NCI-H82 (cell line): ENCODE measurements around the gene LILRB1.
"Not testable (repeated sequence)": the region's sequence is repeated elsewhere in the genome, so short reads cannot be mapped to it uniquely, and the experiment has no call there.

Source experiments
- DNase-seq: peaks from one replicate; lab custom pipeline; 2025; lab: John Stamatoyannopoulos, UW

Gene LILRB1

DNA sequence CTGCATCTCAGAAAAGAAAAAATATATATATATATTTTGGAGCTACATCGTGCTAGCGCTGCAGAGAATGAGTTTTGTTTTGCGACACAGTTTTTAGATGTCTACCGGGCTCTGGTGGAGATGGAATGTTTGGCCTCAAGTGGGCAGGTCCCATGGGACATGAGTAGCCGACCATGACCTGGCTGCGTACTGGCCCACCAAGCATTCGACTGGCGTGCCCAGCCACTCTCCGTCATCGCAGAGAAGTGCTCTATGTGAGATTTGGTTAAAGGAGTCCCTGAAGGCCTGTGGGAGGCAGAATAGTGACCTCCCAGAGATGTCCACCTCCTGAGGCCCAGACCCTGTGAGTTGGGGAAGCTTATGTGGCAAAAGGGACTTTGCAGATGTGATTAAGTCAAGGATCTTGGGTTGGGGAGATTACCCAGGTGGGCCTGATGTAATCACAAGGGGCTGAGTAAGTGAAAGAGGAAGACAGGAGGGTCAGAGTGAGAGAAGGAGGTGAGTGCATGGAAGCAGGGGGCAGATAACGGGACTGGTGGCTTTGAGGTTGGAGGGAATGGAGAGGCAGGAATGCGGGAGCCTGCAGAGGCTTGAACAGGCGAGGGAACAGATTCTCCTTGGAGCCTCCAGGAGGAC is 31.7 kb downstream of the LILRB1 start:
- DNase-seq: no peak

DNA sequence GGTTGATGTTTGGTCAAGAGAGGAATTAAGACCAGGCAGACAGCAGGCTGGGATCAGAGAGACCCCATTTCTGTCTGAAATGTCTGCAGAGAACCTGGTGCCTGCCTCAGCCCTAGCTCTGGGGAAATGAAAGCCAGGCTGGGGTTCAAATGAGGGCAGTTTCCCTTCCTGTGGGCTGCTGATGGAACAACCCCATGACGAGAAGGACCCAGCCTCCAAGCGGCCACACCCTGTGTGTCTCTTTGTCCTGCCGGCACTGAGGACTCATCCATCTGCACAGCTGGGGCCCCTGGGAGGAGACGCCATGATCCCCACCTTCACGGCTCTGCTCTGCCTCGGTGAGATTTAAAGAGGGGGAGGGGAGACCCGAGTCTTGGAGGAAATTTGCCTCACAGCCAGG is 32.4 kb downstream of the LILRB1 start, which contains the start of gene LILRB4:
Gene LILRB4 (plus strand): TSS at position 256 of the 400 bp plus-strand sequence. CDS start 49 bp downstream, at position 305.
- DNase-seq: no peak

DNA sequence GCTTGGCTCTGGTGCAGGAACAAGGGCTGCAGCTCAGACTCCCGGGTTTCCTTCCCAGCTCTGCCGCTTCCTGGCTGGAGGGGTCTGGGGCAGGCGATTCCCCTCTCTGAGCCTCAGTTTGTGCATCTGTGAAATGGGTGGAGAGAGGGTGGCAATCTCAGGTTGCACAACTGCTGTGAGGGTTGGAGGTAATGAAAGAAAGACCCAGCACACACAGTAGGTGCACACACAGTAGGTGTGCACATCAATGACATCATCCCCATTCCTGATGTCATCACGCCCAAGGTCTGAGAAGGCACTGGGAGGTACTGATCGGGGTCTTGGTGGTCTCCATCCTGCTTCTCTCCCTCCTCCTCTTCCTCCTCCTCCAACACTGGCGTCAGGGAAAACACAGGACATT is 35.2 kb downstream of the LILRB1 start:
- DNase-seq: no peak

DNA sequence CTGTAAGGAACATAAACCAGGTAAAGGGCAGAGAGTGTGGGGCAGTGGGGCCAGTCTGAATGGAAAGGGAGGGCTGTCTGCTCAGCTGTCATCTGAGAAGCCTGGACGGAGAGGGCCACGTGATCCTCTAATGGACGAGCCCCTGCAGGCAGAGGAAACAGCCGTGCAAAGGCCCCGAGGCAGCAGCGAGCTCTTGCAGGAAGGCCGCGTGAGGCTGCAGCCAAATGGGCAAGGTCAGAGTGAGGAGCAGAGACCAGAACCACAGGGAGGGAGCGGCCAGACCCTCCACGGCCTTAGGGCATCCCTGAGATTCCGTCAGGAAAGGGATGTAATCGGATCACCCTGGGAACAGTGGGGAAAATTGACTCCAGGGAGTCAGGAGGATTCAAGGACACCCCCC is 36.9 kb downstream of the LILRB1 start:
- no peak for DNase-seq

DNA sequence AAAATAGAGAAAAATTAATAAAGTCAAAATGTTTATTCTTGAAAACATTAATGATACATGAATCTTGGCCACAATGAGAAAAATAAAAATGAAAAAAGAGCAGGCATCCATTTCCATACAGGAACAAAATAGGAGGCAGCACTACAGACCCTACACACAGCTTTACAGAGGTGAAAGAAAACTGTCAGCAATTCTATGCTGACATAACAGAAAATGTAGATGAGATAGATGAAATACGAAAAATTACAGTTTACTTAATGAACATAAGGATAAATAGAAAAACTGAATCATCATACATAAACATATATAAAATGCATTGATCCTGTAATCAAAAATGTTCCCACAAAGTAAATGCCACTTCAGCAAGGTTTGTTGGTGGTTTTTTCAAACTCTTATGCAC is 38.1 kb downstream of the LILRB1 start:
- no peak for DNase-seq

DNA sequence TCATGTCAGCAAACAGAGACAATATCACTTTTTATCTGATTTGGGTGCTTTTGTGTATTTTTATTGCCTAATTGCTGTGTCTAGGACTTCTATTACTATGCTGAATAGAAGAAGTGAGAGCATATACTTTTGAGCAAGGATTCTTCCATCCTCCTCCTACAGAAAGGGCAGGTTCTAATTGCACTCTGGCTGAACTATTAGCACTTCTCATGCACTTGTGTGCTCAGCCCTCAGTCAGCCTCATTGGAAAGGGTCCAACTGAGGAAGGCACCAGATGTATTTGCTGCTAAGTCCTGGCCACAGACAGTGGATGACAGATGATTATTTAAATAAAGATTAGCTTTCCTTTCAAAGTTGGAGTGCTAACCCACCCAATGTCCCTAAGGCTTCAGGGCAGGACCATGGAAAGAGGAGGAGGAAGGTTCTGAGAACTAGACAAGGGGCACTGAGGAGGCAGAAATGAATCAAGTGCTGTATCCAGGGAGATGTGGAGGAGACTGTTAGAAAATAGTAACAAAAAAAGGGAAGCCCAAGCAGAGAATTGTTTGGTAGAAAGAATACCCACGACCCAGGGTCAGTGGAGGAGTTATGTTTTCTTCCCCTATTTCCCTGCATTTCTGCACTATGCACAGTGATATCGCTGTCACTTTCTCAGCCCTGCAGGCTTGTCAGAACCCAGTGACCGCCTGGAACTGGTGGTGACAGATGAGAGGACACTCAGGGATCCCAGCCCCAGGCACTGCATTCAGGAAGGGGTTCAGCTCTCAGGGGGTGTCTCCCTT is 40.5 kb downstream of the LILRB1 start:
- DNase-seq: no peak

DNA sequence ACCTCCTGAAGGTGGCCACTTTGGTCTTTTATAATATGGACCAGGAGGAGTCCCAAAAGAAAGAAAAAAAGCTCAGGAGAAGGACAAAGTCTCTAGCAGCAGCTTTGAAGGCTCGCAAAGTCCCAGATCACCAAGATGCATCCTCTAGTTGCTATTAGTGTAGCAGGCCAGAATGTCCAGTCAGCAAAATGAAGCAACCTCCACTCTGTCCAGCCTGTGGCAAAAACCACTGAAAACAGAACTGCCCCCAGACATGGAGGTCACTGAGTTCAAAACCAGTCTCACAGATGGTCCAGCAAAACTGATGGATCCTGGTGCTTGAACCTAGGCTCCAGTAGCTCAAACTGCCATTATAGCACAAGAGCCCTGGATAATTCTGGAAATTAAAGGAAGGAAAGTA is 42.9 kb downstream of the LILRB1 start:
- DNase-seq: no peak

DNA sequence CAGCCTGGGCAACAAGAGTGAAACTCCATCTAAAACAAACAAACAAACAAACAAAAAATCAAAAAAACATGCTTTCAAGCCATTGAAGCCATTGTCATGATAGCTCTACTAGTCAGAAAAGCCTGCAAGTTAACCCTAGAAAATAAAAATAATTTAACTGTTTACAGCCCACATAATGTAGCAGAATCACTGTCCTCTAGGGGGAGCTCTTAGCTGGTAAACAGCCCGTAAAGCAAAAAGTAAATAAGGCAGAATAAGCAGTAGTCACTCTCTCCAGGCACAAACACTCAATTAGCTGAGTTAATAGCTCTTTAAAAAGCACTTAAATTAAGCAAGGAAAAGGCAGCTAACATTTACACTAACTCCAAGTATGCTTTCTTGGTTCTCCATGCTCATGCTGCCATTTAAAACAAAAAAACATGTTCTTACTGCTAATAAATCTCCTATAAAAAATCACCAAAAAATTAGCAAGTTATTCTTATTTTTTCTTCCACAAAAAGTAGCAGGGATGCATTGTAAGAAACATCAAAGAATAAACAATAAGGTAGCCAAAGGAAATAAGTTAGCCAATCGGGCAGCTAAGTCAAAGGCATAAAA is 43.8 kb downstream of the LILRB1 start:
- peak; percentile 66 for DNase-seq

DNA sequence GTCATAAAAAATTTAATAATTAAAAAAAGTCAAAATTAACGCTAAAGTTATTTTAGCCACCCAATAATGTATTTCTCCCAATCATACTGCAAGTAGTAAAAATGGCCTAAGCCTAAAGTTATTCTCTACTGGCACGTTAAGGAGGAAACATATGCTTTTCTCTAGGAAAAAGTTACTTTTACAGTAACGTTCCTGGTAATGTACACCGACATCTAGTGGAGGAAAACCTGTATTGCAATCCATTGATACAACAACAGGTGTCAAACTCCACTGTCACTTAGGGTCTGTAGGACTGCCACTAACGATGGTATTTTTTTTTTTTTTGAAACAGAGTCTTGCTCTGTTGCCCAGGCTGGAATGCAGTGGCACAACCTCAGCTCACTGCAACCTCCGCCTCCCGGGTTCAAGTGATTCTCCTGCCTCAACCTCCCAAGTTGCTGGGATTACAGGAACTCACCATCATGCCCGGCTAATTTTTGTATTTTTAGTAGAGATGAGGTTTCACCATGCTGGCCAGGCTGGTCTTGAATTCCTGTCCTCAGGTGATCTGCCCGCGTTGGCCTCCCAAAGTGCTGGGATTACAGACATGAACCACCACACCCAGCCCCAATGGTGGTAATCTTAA is 46.0 kb downstream of the LILRB1 start:
- DNase-seq: peak; percentile 59

DNA sequence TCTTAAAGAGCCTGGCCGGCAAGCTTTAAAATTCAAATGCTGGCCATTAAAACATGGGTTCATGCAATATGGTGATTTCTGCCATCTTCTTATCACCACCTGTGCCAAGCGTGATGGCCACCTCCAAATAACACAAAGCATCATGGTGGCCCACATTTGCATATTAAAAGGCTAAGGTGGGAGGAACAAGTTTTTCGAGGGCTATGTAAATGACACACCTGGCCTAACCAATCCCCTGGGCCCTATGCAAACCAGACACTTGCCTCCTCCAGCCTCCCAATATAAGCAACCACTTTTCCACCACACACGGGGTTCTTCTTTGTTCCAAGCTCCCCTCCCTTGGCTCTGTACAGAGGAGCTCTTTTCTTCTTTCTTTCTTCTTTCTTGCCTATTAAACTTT is 46.9 kb downstream of the LILRB1 start:
- DNase-seq: no peak

DNA sequence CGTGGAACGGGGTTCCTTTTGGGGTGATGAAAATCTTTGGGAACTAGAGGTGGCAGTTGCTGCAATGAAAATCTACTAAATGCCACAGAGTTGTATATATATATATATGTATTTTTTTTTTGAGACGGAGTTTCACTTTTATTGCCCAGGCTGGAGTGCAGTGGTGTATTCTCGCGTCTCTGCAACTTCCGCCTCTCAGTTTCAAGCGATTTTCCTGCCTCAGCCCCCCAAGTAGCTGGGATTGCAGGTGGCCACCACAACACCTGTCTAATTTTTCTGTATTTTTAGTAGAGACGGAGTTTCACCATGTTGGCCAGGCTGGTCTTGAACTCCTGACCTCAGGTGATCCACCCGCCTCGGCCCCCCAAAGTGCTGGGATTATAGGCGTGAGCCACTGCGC is 51.3 kb downstream of the LILRB1 start:
- not testable (repeated sequence) for DNase-seq

DNA sequence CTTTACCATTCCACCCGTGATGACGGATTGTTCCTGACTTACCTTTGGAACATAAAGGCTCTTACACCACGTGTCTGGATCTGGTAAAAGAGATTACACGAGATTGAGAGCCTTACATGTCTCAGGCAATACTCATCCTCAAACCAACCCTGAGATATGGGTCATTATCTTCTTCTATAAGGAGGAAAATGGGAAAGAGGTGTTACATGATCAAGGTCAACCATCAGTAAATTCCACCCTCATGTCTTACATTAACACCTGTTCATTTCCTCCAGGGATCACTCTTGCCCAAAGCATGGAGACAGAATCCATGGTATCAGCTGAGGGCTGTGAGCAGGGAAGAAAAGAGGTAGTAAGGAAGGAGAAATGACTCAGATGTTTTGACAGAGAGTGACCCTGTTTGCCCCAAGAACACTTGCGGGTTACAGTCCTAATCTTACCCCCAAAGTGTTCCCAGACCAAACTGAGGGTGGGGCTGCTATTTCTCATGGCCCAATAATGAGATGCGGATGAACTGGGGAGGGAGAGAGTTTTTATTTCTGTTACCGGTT is 52.1 kb downstream of the LILRB1 start:
- no peak for DNase-seq

DNA sequence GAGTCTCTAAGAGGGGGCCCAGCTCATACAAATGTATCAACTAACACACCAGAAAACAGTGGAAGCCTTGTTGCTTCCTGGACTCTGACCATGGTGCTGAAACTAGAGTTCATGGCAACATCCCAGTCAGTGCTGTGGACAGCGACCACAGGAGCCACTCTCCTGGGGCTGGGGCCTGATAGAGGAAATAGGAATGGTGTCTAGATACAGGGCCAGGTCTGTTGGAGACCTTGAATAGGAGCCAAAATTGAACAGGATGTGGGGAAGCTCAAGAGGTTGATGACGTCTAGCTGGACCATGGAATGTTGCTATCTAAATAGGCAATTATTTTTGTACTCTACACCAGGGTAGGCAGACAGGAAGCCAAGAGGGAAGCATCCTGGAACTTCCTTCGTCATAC is 54.2 kb downstream of the LILRB1 start:
- no peak for DNase-seq
